Measurements from ENCODE around the gene PTPRJ. TPM values are rescaled to one million over a fixed set of nuclear protein-coding genes. Genes with fewer than 3 reads are reported as not detected.
A peak's percentile ranks its signal among the peaks of the same experiment; 100 is the strongest.

PTPRJ gene
- total and polyA plus RNA-seq, 9 of the 15 experiments (the other 6 are each of a cell fraction or from before 2014, with no cell fraction given), result 0.56 to 10.7 (median 4.8) TPM

GRCh38 chr11:47946682-47947559 is 33.4 kb upstream of the PTPRJ start (continued):
- peak in 1 of 2 experiments; percentile 63 for TF ChIP-seq E2F6 (IDR thresholded peaks at IDR 0.05; ENCODE audit: borderline replicate concordance in 1 of 2, extremely low read depth in 1 of 2, insufficient read depth in 1 of 2, insufficient read length in 1 of 2, low read depth in 1 of 2, low read length in 1 of 2, poor library complexity in 1 of 2, severe bottlenecking in 1 of 2)
- 0 out of 3 replicates have a peak, but pooled peaks of 1 of the 2 experiments have one; percentile 12 for TF ChIP-seq CBX3 (IDR thresholded peaks at IDR 0.05; ENCODE audit: borderline replicate concordance in 1 of 2, low read length in 2 of 2)
- no peak for TF ChIP-seq NR1H2 (CRISPR knock-in tag; IDR thresholded peaks at IDR 0.05)
- TF ChIP-seq SPI1 (IDR thresholded peaks at IDR 0.05; ENCODE audit: borderline replicate concordance, low read depth, low read length), result no peak
- no peak for TF ChIP-seq LEF1 (IDR thresholded peaks at IDR 0.05)
- no peak for TF ChIP-seq HOXB6 (CRISPR knock-in tag; IDR thresholded peaks at IDR 0.05; ENCODE audit: borderline replicate concordance)
- TF ChIP-seq PRDM10 (IDR thresholded peaks at IDR 0.05; ENCODE audit: partially characterized antibody), result peak; percentile 63
- TF ChIP-seq VEZF1 (CRISPR knock-in tag; IDR thresholded peaks at IDR 0.05), result peak; percentile 58
- TF ChIP-seq CSDE1 (IDR thresholded peaks at IDR 0.05), result no peak
- no peak for TF ChIP-seq RBM39 (optimal IDR thresholded peaks at IDR 0.05; ENCODE audit: low read depth, low read length)
- no peak for TF ChIP-seq HDGF (IDR thresholded peaks at IDR 0.05)
- TF ChIP-seq THAP7 (CRISPR knock-in tag; IDR thresholded peaks at IDR 0.05), result no peak
- TF ChIP-seq JUNB (CRISPR knock-in tag; conservative IDR thresholded peaks at IDR 0.05), result 0 out of 2 replicates have a peak, but pooled peaks have one; percentile 19
- TF ChIP-seq YBX1 (IDR thresholded peaks at IDR 0.05), result no peak
- TF ChIP-seq BRD9 (IDR thresholded peaks at IDR 0.05; ENCODE audit: low read depth, partially characterized antibody), result no peak
- peak in 1 of 2 experiments; percentile 58; a peak in 1 of 4 replicates for TF ChIP-seq ZMIZ1 (IDR thresholded peaks at IDR 0.05; ENCODE audit: low read depth in 2 of 2, low read length in 2 of 2)

Data from K562 (cell line).